NCI-H2107 treated with DMSO at 0.1 percent for 48 hours (cell line): ENCODE data around the gene DCHS1.

Experiments
- DNase-seq: peaks from one replicate; lab custom pipeline; 2025; ENCODE audit not compliant: unreplicated experiment; lab: John Stamatoyannopoulos, UW

DCHS1 gene

DNA sequence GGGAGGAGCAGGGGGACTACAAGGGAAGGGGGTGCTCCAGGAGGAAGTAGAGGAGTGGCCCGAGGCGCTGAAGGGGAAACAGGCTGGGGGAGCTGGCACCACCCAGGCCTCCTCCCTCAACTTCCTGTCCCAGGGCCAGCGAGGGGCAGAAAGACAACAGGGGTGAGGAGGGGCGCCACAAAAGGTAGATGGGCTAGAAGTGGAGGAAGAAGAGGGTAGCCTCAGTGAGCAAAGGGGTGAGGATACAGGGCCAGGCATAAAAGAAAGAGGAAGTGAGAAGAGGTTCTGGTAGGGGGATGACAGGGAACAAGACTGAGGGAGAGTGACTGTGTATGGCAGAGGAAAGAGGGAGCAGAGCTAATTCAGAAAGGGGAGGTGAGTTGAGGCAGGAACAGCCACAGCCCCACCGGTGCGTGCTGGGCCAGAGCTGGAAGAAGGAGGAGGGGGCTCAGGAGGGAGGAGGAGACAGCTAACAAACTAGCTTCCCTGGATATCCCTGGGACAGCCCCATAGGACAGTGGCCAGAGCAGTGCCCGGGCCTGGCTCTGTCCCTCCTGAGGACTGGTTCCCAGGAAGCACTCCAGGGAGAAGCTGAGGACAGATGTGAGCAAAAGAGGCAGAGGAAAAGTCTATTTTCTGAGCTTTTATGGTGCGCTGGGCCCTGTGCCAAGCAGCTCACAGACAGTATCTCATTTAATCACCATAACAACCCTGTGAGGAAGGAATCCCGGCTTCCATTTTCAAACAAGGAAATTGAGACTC, 8.5 kb downstream of the DCHS1 start:
- no peak for DNase-seq

DNA sequence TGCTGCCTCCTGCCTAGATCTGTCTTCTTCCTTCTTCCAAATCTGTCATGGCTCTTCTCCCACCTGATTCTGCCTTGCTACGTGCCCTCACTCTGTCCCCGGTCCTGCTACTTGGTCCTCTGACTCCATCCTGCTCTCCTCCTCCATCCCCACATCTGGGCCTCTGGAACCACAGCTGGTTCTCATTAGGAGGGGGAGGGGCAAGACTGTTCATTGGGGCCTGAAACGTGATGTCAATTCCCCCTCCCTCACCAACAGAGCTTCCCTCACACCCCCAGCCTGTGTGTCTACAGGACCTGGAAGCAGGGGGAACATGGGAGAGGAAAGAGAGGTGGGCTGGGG, 9.1 kb downstream of the DCHS1 start:
- DNase-seq, result no peak

- DNase-seq, result no peak
Observed at GRCh38 chr11:6646071-6646470, 9.5 kb downstream of the DCHS1 start.

GRCh38 chr11:6642957-6643356, 12.7 kb downstream of the DCHS1 start:
- DNase-seq, result no peak

DNA sequence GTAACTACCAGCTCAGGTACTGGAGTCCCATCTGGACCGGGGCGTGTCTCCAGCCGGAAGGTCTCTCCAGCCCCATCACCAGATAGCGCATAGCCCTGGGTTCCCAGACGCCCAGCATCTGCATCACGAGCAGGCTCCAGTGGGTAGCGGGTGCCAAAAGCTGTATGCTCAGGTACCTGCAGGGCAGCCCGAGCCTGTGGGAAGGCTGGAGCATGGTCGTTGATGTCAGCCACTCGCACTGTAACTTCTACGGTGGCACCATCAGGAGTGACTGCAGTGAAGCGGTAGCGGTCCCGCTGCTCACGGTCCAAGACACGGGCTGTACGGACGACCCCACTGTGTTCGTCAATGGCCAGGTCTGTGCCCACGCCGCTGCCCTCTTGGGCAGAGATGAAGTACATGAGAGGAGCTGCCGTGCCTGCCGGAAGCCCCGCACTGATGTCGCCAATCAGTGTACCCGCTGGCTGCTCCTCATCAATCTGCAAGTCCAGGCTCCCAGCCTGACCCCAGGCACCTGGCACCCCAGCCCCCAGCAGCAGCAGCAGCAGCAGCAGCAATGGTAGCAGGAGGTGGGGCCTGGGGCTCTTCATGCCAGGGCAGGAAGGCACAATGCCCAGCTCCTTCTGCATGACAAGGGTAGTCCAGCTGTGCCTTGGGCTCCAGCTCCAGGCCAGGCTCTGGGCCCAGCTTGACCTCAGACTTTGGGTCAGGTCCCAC, 14.5 kb downstream of the DCHS1 start:
- DNase-seq, result no peak

DNA sequence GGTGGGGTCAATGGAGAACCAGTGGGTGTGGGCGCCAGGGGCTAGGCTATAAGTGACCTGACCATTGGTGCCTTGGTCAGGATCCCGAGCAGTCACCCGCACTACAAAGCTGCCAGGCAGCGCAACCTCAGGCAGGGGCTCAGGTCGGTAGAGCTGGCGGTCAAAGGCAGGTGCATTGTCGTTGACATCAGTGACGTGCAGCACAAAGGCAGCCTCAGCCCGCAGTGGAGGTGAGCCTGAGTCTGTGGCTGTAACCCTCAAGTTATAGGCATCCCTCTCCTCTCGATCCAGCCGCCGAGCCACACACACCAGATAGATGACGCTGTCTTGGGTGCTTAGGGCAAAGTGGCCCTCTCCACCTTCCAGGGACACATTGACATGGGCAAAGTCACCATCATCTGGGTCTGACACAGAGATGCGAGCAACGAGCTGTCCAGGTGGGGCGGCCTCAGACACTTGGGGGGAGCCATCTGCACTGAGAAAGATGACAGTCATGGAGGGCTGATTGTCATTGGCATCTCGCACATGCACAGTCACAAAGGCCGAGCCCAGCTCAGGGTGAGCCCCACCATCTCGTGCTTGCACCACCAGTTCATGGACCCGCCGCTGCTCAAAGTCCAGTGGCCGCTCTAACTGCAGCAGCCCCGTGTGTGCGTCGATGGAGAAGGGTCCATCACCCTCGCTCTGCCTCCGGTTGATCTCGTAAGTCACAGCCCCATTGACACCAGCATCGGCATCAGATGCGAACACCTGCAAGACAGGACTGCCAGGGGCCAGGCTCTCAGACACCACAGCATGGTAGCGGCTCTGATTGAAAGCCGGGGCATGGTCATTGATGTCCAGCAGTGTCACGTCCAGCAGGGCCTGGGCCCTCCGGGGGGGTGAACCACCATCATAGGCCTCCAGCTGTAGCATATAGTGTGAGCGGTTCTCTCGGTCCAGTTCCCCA, 15.3 kb downstream of the DCHS1 start:
- DNase-seq, result no peak

GRCh38 chr11:6638429-6638828, 17.2 kb downstream of the DCHS1 start:
- no peak for DNase-seq

- DNase-seq, result no peak
Observed at GRCh38 chr11:6637871-6638270, 17.7 kb downstream of the DCHS1 start.

- DNase-seq, result no peak
Observed at GRCh38 chr11:6636480-6636879, 19.1 kb downstream of the DCHS1 start.

DNA sequence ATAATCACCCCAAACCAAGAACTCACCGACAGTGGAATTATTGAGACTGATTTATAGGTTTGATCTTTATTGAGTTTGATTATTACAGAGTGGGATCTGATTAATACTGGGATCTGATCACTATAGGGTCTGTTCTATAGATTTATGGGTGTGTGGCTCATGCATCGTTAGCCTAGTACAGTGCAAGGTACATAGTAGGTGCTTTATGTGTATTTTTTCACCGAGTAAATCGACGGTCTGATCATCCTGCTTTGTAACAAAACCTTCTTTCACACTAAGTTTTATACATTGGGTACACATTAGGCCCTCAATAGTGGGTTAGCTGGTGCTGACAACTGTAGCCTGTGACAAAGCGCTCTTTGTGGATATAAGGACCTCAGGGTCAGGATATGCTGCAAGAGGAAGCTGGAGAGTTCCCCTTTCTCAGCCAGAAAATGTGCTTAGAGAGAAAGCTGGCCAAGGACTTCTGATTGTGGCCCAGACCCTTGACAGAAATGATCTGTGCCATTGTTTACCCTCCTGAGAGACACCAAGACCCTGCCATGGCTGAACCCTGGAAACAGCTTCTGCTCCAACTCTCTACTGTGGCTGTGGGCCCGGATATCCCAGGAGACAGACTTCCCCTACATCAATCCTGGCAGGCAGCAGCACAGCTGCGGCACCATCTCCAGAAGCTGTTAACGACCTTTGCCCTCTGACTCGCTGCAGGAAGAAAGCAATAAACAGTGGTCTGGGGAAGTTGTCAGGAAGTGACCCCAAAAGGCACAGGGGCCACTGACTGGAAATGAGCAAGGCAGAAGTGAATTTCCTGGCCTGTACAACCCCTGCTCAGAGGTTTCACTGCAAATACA, 20.3 kb downstream of the DCHS1 start:
- no peak for DNase-seq

GRCh38 chr11:6634534-6634933, 21.1 kb downstream of the DCHS1 start:
- no peak for DNase-seq

DNA sequence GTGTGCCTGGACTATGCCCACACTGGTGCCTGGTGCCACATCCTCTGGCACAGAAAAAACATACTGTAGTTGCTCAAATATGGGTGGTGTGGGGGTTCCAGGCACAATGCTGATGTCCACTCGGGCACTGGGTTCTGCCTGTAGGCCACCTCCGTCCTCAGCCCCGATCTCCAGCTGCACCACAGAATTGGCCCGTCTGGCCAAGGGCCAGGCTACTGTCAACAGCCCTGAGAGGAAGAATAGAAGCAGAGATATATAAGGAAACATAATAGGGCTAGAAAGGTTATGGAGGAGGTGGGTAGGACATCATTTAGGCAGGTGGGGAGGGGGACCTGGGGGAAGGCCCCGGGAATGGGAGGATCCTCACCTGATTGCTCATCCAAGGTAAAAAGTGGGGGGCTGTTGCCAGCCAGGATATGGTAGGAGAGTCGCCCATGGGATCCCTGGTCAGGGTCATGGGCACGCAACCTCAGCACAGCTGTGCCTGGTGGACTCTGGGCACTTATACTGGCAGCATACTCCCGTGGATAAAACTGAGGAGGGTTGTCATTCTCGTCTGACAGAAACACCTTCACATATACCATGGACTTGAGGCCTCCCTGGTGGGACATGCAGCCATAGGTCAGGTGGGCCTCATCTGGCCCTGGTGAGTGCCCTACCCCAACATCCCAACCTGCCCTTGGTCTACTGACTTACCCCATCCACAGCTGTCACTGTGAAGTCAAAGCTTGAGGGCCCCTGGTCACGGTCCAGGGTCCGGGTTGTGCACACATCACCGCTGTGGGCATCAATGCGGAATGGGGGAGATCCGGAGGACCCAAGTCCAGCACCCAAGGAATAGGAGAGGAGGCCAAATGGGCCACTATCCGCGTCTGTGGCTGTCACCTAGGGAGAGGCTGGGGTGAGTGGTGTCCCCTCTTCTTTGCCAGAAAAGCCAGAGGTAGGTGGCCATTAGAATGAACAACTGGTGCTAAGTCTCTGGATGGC, 21.9 kb downstream of the DCHS1 start:
- no peak for DNase-seq

DNA sequence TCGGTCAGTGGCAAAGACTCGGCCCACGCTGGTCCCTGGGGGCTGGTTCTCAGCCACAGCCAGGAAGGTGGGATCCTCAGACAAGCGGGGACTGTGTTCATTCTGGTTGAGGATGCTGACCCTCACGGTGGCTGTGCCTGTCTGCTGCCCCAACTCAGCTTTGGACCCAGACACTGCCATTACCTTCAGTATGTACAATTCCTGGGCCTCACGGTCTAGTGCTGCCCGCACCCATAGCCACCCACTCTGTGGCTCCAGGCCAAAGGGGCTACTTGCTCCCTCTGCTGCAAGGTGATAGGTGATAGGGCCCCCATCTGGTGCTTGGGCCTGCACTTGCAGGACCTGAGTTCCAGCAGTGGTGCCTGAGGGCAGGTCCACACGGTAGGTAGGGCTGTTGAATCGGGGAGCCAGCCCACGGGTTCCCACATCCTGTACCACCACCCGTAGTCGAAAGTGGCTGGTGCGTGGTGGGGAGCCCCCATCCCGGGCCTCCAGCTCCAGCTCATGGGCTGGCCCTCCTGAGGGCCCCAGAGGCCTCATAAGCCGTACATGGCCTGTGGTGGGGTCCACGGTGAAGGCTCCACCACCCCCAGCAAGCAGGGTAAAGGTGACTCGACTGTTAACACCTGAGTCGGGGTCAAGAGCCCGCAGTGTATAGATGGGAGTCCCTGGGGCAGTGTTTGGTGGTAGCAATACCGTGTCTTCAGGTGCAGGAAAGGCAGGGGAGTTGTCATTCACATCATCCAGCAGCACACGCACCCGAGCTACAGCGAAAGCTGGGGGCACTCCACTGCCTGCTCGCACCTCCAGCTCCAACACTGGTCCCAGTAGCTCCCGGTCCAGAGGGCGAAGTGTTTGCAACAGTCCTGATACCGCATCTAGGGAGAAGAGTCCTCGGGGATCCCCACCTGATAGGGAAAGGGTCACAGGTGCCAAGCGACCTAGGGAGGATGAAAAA, 23.2 kb downstream of the DCHS1 start:
- no peak for DNase-seq

DNA sequence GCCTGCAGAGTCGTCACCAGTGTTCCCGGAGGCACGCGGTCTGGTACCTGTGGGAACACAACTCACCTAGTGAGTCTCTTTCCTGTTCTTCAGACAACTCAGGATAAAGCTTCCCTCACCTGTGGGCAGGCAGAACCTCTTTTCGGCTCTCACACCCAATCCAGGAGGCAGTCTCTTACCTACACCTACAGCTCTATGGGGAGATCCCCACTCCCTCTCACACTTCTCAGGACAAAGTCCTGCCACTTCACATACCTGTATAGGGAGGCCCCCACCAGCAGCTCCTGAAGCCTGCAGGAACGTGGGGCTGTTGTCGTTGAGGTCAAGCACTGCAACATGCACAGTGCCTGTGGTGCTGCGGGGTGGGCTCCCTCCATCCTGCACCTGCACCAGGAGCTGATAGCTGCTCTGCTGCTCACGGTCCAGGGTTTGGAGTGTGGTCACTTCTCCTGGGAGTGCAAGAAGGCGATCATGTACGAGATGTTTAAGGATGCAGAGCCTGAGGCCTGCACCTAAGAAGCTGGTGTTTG, 24.2 kb downstream of the DCHS1 start:
- no peak for DNase-seq

- DNase-seq, result no peak
Observed at GRCh38 chr11:6630632-6631291, 24.8 kb downstream of the DCHS1 start.

GRCh38 chr11:6629892-6630631, 25.5 kb downstream of the DCHS1 start:
- no peak for DNase-seq

GRCh38 chr11:6629573-6629891, 26.1 kb downstream of the DCHS1 start:
- no peak for DNase-seq
